Astrocyte (in vitro differentiated cells and primary cell): ENCODE measurements around the gene APLP2. TPM values are rescaled to one million over a fixed set of nuclear protein-coding genes. Genes with fewer than 3 reads are reported as not detected.

Source experiments
- DNase-seq: peaks from one replicate; pipeline ENCODE4 v3.0.0-alpha.2; 2010; ENCODE audit warnings: low read depth
- FAIRE-seq: peaks from 2 replicates; lab custom pipeline; 2011; peaks lifted over from hg19 to GRCh38; lab: Jason Lieb, UNC
- H2AFZ ChIP-seq: 2 replicates; pipeline ENCODE4 v1.6.0; 2012; ENCODE audit warnings: low read depth, low read length, inconsistent platforms
- H3K27ac ChIP-seq: 2 replicates; pipeline ENCODE4 v1.5.1; 2011; ENCODE audit warnings: low read depth, low read length, inconsistent platforms
- H3K27me3 ChIP-seq: 2 replicates; pipeline ENCODE4 v1.6.0; 2011; ENCODE audit warnings: low read length, inconsistent platforms; ENCODE audit not compliant: insufficient read depth
- H3K36me3 ChIP-seq: 2 replicates; pipeline ENCODE4 v1.5.1; 2011; ENCODE audit warnings: low read length, inconsistent platforms; ENCODE audit not compliant: insufficient read depth
- H3K4me1 ChIP-seq: 2 replicates; pipeline ENCODE4 v1.5.1; 2011; ENCODE audit warnings: low read length, inconsistent platforms; ENCODE audit not compliant: insufficient read depth
- H3K4me2 ChIP-seq: 2 replicates; pipeline ENCODE4 v1.6.0; 2012; ENCODE audit warnings: low read length, inconsistent platforms
- H3K4me3 ChIP-seq: 2 replicates; pipeline ENCODE4 v1.5.1; 2011; ENCODE audit warnings: low read depth, mild to moderate bottlenecking, low read length, inconsistent platforms; ENCODE audit not compliant: insufficient read depth
- H3K79me2 ChIP-seq: 2 replicates; pipeline ENCODE4 v1.6.0; 2012; ENCODE audit warnings: mild to moderate bottlenecking, low read length, inconsistent platforms; ENCODE audit not compliant: insufficient read depth
- H3K9ac ChIP-seq: 2 replicates; pipeline ENCODE4 v1.6.0; 2012; ENCODE audit warnings: mild to moderate bottlenecking, low read length, inconsistent platforms
- H3K9me3 ChIP-seq: 2 replicates; pipeline ENCODE4 v1.5.1; 2012; ENCODE audit warnings: low read depth, mild to moderate bottlenecking, low read length, inconsistent platforms; ENCODE audit not compliant: insufficient read depth
- H4K20me1 ChIP-seq: 2 replicates; pipeline ENCODE4 v1.6.0; 2012; ENCODE audit warnings: low read length, inconsistent platforms; ENCODE audit not compliant: insufficient read depth
- H3K27ac Mint-ChIP-seq: one replicate; pipeline ENCODE4 v1.8.0; 2021; ENCODE audit warnings: mild to moderate bottlenecking, mixed read lengths; ENCODE audit not compliant: unreplicated experiment
- H3K27me3 Mint-ChIP-seq: one replicate; pipeline ENCODE4 v1.8.0; 2021; ENCODE audit warnings: low read depth, mixed read lengths; ENCODE audit not compliant: unreplicated experiment
- H3K36me3 Mint-ChIP-seq: one replicate; pipeline ENCODE4 v1.8.0; 2021; ENCODE audit warnings: low read depth, mixed read lengths; ENCODE audit not compliant: unreplicated experiment
- H3K4me1 Mint-ChIP-seq: one replicate; pipeline ENCODE4 v1.8.0; 2021; ENCODE audit warnings: low read depth, mixed read lengths; ENCODE audit not compliant: unreplicated experiment
- H3K4me3 Mint-ChIP-seq: one replicate; pipeline ENCODE4 v1.8.0; 2021; ENCODE audit warnings: mild to moderate bottlenecking, moderate library complexity, mixed read lengths; ENCODE audit not compliant: unreplicated experiment
- H3K9me3 Mint-ChIP-seq: one replicate; pipeline ENCODE4 v1.8.0; 2021; ENCODE audit warnings: mild to moderate bottlenecking, mixed read lengths; ENCODE audit not compliant: unreplicated experiment
- EZH2 ChIP-seq: IDR thresholded peaks from 2 replicates; pipeline ENCODE4 v1.6.1; 2012; ENCODE audit warnings: mild to moderate bottlenecking, low read length, inconsistent platforms; ENCODE audit not compliant: insufficient read depth
- total RNA-seq: library from RNA; stranded (reverse); gene quantifications from 2 replicates; pipeline ENCODE4 v1.2.1, GENCODE V29; 2021
- TF ChIP-seq, protein P1 (sequence below): IDR thresholded peaks from 2 replicates; pipeline ENCODE4 v1.5.1; 2011; ENCODE audit warnings: low read depth, mild to moderate bottlenecking, inconsistent platforms, low read length, moderate library complexity; ENCODE audit not compliant: insufficient read depth

Gene APLP2
- total RNA-seq, 1 donor from 2014 or later = 849 TPM

DNA sequence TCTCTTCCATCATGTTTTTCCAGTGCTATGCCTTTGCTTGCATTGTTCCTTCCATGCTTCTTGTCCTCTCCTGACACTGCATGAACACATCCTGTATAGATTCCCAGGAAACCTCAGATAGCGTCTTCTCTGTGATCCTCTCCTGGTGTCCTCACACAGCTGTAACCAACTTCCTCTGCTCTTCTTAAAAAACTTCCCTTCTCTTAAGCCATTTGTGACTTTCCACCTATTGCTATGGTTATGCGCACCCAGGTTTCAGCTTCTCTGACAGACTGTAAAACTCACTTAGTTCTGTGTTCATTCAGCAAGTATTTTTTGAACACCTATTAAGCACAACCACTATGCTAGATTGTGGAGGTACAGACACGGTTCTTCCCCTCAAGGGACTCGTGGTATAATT, 5.1 kb upstream of the APLP2 start:
- no peaks in the 10 kb centered on the region for H4K20me1 ChIP-seq
- peaks cover 8% of the 10 kb centered on the region for H3K4me1 ChIP-seq
- H3K27me3 Mint-ChIP-seq = peaks cover 6% of the 10 kb centered on the region
- H3K4me1 Mint-ChIP-seq = peaks cover 6% of the 10 kb centered on the region
- no peaks in the 10 kb centered on the region for H3K36me3 Mint-ChIP-seq
- no peak overlapping the region for H2AFZ ChIP-seq
- no peak overlapping the region for H3K27ac Mint-ChIP-seq
- no peaks in the 10 kb centered on the region for H3K9me3 ChIP-seq
- no peak overlapping the region for H3K4me3 Mint-ChIP-seq
- peaks cover 39% of the 10 kb centered on the region for H3K27me3 ChIP-seq
- no peak overlapping the region for H3K4me3 ChIP-seq
- no peak overlapping the region for H3K4me2 ChIP-seq
- H3K9me3 Mint-ChIP-seq = no peaks in the 10 kb centered on the region
- no peak for TF ChIP-seq EZH2
- TF ChIP-seq, protein P1, sequence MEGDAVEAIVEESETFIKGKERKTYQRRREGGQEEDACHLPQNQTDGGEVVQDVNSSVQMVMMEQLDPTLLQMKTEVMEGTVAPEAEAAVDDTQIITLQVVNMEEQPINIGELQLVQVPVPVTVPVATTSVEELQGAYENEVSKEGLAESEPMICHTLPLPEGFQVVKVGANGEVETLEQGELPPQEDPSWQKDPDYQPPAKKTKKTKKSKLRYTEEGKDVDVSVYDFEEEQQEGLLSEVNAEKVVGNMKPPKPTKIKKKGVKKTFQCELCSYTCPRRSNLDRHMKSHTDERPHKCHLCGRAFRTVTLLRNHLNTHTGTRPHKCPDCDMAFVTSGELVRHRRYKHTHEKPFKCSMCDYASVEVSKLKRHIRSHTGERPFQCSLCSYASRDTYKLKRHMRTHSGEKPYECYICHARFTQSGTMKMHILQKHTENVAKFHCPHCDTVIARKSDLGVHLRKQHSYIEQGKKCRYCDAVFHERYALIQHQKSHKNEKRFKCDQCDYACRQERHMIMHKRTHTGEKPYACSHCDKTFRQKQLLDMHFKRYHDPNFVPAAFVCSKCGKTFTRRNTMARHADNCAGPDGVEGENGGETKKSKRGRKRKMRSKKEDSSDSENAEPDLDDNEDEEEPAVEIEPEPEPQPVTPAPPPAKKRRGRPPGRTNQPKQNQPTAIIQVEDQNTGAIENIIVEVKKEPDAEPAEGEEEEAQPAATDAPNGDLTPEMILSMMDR = no peak
- no peak overlapping the region for H3K9ac ChIP-seq
- H3K36me3 ChIP-seq = no peaks in the 10 kb centered on the region
- no peaks in the 10 kb centered on the region for H3K79me2 ChIP-seq
- FAIRE-seq (no peak), DNase-seq (no peak)
- H3K27ac ChIP-seq = no peak overlapping the region

DNA sequence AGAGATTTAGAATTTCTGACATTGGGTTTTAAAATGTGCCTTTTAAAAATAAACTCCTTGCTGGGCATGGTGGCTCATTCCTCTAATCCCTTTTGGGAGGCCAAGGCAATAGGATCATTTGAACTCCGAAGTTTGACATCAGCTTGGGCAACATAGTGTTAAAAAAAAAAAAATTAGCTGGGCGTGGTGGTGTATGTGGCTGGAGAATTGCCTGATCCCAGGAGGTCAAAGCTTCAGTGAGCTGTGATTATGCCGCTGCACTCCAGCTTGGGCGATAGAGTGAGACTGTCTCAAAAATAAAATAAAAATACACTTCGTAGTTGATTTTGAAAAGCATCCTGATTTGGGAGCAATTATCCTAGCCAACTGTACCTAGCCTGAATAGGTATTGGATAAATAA, 3.4 kb upstream of the APLP2 start:
- H3K9ac ChIP-seq = no peak overlapping the region
- peaks cover 29% of the 10 kb centered on the region for H3K27me3 ChIP-seq
- no peak overlapping the region for H2AFZ ChIP-seq
- no peaks in the 10 kb centered on the region for H3K9me3 ChIP-seq
- no peak for DNase-seq
- Mint-ChIP-seq H3K36me3 (no peaks in the 10 kb centered on the region), H3K4me1 (peaks cover 6% of the 10 kb centered on the region), H3K4me3 (no peak overlapping the region), H3K27ac (no peak overlapping the region), H3K27me3 (peaks cover 3% of the 10 kb centered on the region), H3K9me3 (no peaks in the 10 kb centered on the region)
- peaks cover 8% of the 10 kb centered on the region for H4K20me1 ChIP-seq
- no peak for FAIRE-seq
- H3K79me2 ChIP-seq = peaks cover 10% of the 10 kb centered on the region
- H3K4me3 ChIP-seq = no peak overlapping the region
- H3K4me1 ChIP-seq = peaks cover 12% of the 10 kb centered on the region
- no peak overlapping the region for H3K4me2 ChIP-seq
- TF ChIP-seq EZH2 = no peak
- TF ChIP-seq, protein P1 = no peak
- no peak overlapping the region for H3K27ac ChIP-seq
- H3K36me3 ChIP-seq = no peaks in the 10 kb centered on the region

DNA sequence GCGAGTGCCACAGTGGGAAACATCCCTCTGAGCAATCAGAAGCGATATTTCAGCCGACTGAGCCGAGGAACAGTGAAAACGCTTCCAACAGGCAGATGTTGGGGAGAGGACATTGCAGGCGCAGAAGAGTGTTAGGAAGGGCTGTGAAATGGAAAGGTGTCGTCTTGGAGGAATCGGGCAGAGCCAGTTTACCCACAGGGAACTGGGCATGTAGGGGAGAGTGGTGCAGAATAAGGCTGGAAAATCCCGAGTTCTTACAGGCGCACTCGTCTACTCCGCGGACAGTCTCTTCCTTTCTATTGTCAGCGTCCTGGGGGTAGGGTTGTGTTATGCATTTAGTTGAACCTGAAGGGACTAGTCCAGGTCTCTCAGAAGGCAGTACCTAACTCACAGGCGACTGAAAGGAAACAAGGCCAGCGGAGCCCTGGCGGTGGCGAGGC, 1.1 kb upstream of the APLP2 start:
- Histone ChIP-seq H3K4me1 (peaks cover 18% of the 10 kb centered on the region), H3K27ac (peak overlapping the region; percentile 43), H3K4me2 (peak overlapping the region; percentile 97), H3K9me3 (no peaks in the 10 kb centered on the region), H2AFZ (peak overlapping the region; percentile 95), H4K20me1 (peaks cover 27% of the 10 kb centered on the region), H3K9ac (peak overlapping the region; percentile 75), H3K36me3 (no peaks in the 10 kb centered on the region), H3K27me3 (peaks cover 12% of the 10 kb centered on the region), H3K79me2 (peaks cover 32% of the 10 kb centered on the region), H3K4me3 (peak overlapping the region; percentile 68)
- DNase-seq (no peak), FAIRE-seq (no peak)
- Mint-ChIP-seq H3K27me3 (no peaks in the 10 kb centered on the region), H3K4me3 (peak overlapping the region; percentile 86), H3K36me3 (no peaks in the 10 kb centered on the region), H3K9me3 (no peaks in the 10 kb centered on the region), H3K4me1 (peaks cover 10% of the 10 kb centered on the region), H3K27ac (peak overlapping the region; percentile 60)
- TF ChIP-seq EZH2 = no peak
- TF ChIP-seq, protein P1 = no peak
